WTC11 (cell line): ENCODE data around the gene DCLK2. TPM values are rescaled to one million over a fixed set of nuclear protein-coding genes. Genes with fewer than 3 reads are reported as not detected.

ENCODE experiments used
- ATAC-seq: fragments of 200-7000 bp; cut with Tn5 transposase; 2 replicates; pipeline ENCODE4 v1.10.0; 2021; ENCODE audit warnings: mild to moderate bottlenecking, moderate library complexity
- CTCF ChIA-PET: fragments of 300-600 bp; sonication (Branson Sonifier 250); formaldehyde crosslinking; loops from one replicate; lab custom pipeline; 2021; ENCODE audit warnings: antibody characterized with exemption; lab: Charles Lee
- POLR2A ChIA-PET: fragments of 350-600 bp; sonication (Branson Sonifier 250); formaldehyde crosslinking; loops from one replicate; lab custom pipeline; 2021; ENCODE audit warnings: antibody characterized with exemption; lab: Charles Lee
- DNase-seq: peaks from one replicate; pipeline ENCODE4 v3.0.0; 2021; ENCODE audit warnings: low spot score
- H3K27ac Mint-ChIP-seq: 2 replicates; pipeline ENCODE4 v1.8.0; 2021; ENCODE audit warnings: mixed read lengths
- H3K27me3 Mint-ChIP-seq: 2 replicates; pipeline ENCODE4 v1.8.0; 2021; ENCODE audit warnings: low read depth, mild to moderate bottlenecking, moderate library complexity, mixed read lengths
- H3K36me3 Mint-ChIP-seq: 2 replicates; pipeline ENCODE4 v1.8.0; 2021; ENCODE audit warnings: mixed read lengths
- H3K4me1 Mint-ChIP-seq: 2 replicates; pipeline ENCODE4 v1.8.0; 2022; ENCODE audit warnings: mixed read lengths
- H3K4me3 Mint-ChIP-seq: 2 replicates; pipeline ENCODE4 v1.8.0; 2021; ENCODE audit warnings: mild to moderate bottlenecking, moderate library complexity, mixed read lengths
- H3K9me3 Mint-ChIP-seq: 2 replicates; pipeline ENCODE4 v1.8.0; 2021; ENCODE audit warnings: mixed read lengths
- ATF1 ChIP-seq: sonication (generic); formaldehyde crosslinking; IDR thresholded peaks from 2 replicates; pipeline ENCODE4 v1.8.1; 2023; ENCODE audit warnings: mild to moderate bottlenecking, moderate library complexity, missing genetic modification reagents
- CREB1 ChIP-seq: sonication (generic); formaldehyde crosslinking; IDR thresholded peaks from 2 replicates; pipeline ENCODE4 v1.8.0; 2023; ENCODE audit warnings: mild to moderate bottlenecking, missing genetic modification reagents
- ETV6 ChIP-seq: sonication (generic); formaldehyde crosslinking; IDR thresholded peaks from 2 replicates; pipeline ENCODE4 v1.8.1; 2022; ENCODE audit warnings: mild to moderate bottlenecking, missing genetic modification reagents
- GABPB1 ChIP-seq: sonication (generic); formaldehyde crosslinking; IDR thresholded peaks from 2 replicates; pipeline ENCODE4 v1.8.1; 2023; ENCODE audit warnings: mild to moderate bottlenecking, missing genetic modification reagents
- JAZF1 ChIP-seq: fragments of 250-450 bp; sonication (Bioruptor Pico); IDR thresholded peaks from 2 replicates; pipeline ENCODE4 v1.9.0; 2021; ENCODE audit warnings: moderate library complexity, mild to moderate bottlenecking, inconsistent platforms
- JUN ChIP-seq: sonication (generic); formaldehyde crosslinking; IDR thresholded peaks from 2 replicates; pipeline ENCODE4 v1.8.0; 2023; ENCODE audit warnings: mild to moderate bottlenecking, missing genetic modification reagents
- NFATC4 ChIP-seq: fragments of 250-450 bp; sonication (Bioruptor Pico); IDR thresholded peaks from 2 replicates; pipeline ENCODE4 v1.9.0; 2021; ENCODE audit warnings: mild to moderate bottlenecking
- NFE2L1 ChIP-seq: sonication (generic); formaldehyde crosslinking; IDR thresholded peaks from 2 replicates; pipeline ENCODE4 v1.8.1; 2023; ENCODE audit warnings: missing genetic modification reagents
- NR1H2 ChIP-seq: sonication (generic); formaldehyde crosslinking; IDR thresholded peaks from 2 replicates; pipeline ENCODE4 v1.9.0; 2021; ENCODE audit warnings: mild to moderate bottlenecking, moderate library complexity, missing genetic modification reagents
- NR2C2 ChIP-seq: sonication (generic); formaldehyde crosslinking; IDR thresholded peaks from 2 replicates; pipeline ENCODE4 v1.8.0; 2022; ENCODE audit warnings: mild to moderate bottlenecking, missing genetic modification reagents
- OVOL2 ChIP-seq: fragments of 250-450 bp; sonication (Bioruptor Pico); IDR thresholded peaks from 2 replicates; pipeline ENCODE4 v1.9.0; 2021; ENCODE audit warnings: mild to moderate bottlenecking, borderline replicate concordance
- RELA ChIP-seq: sonication (generic); formaldehyde crosslinking; IDR thresholded peaks from 2 replicates; pipeline ENCODE4 v1.8.1; 2022; ENCODE audit warnings: missing genetic modification reagents, mild to moderate bottlenecking, borderline replicate concordance
- SMAD4 ChIP-seq: sonication (generic); formaldehyde crosslinking; IDR thresholded peaks from 2 replicates; pipeline ENCODE4 v1.8.0; 2022; ENCODE audit warnings: mild to moderate bottlenecking, missing genetic modification reagents
- TCF7 ChIP-seq: sonication (generic); formaldehyde crosslinking; IDR thresholded peaks from 2 replicates; pipeline ENCODE4 v1.8.0; 2022; ENCODE audit warnings: mild to moderate bottlenecking, low read depth, missing genetic modification reagents, moderate library complexity
- ZNF219 ChIP-seq: sonication (generic); formaldehyde crosslinking; IDR thresholded peaks from 2 replicates; pipeline ENCODE4 v1.8.0; 2023; ENCODE audit warnings: missing genetic modification reagents, mild to moderate bottlenecking, borderline replicate concordance
- ZNF263 ChIP-seq: sonication (generic); formaldehyde crosslinking; IDR thresholded peaks from 2 replicates; pipeline ENCODE4 v1.8.1; 2022; ENCODE audit warnings: low read depth, mild to moderate bottlenecking, moderate library complexity, missing genetic modification reagents
- ZNF317 ChIP-seq: sonication (generic); formaldehyde crosslinking; IDR thresholded peaks from 2 replicates; pipeline ENCODE4 v1.8.1; 2023; ENCODE audit warnings: low read depth, mild to moderate bottlenecking, moderate library complexity, missing genetic modification reagents, borderline replicate concordance
- ZNF396 ChIP-seq: fragments of 250-450 bp; sonication (Bioruptor Pico); IDR thresholded peaks from 2 replicates; pipeline ENCODE4 v1.8.0; 2021; ENCODE audit warnings: mild to moderate bottlenecking, moderate library complexity, borderline replicate concordance
- total RNA-seq: library from RNA; stranded (reverse); gene quantifications from 3 replicates; pipeline ENCODE4 v1.2.3, GENCODE V29; 2021
- TF ChIP-seq, protein P1 (sequence below): sonication (generic); formaldehyde crosslinking; conservative IDR thresholded peaks from 2 replicates; pipeline ENCODE4 v1.8.1; 2022; ENCODE audit warnings: mild to moderate bottlenecking, missing genetic modification reagents
- TF ChIP-seq, protein P2 (sequence below): sonication (generic); formaldehyde crosslinking; IDR thresholded peaks from 2 replicates; pipeline ENCODE4 v1.8.0; 2022; ENCODE audit warnings: missing genetic modification reagents
- TF ChIP-seq, protein P3 (sequence below): sonication (generic); formaldehyde crosslinking; IDR thresholded peaks from 2 replicates; pipeline ENCODE4 v1.8.1; 2023; ENCODE audit warnings: mild to moderate bottlenecking, missing genetic modification reagents, moderate library complexity
- TF ChIP-seq, protein P4 (sequence below): sonication (generic); formaldehyde crosslinking; IDR thresholded peaks from 2 replicates; pipeline ENCODE4 v1.8.1; 2023; ENCODE audit warnings: mild to moderate bottlenecking, moderate library complexity, missing genetic modification reagents
- TF ChIP-seq, protein P5 (sequence below): sonication (generic); formaldehyde crosslinking; IDR thresholded peaks from 2 replicates; pipeline ENCODE4 v1.8.1; 2022; ENCODE audit warnings: mild to moderate bottlenecking, missing genetic modification reagents, moderate library complexity, borderline replicate concordance
- TF ChIP-seq, protein P6 (sequence below): fragments of 250-450 bp; sonication (Bioruptor Pico); IDR thresholded peaks from 2 replicates; pipeline ENCODE4 v1.8.0; 2021; ENCODE audit warnings: mild to moderate bottlenecking

Gene DCLK2
- total RNA-seq, 1 experiment from 2014 or later = 0.17 TPM

DNA sequence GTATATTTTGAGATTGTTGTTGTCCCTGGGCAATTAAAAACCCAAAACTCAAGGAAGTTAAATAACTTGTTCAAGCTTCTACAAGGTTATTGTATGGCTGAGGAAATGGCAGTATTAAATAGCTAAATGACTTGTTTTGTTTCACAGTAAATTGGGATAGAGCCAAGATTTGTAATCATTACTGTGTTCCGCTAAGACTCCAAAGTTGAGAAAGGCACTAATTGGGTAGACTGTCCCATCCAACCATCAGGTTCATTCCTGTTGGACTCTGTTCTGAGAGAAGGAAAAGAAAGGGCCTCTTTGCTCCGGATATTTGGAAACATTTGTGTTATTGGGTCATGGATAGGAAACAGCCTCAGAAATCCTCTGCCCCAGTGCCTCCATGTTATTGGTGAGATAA is 82.2 kb downstream of the DCLK2 start:
- no peaks in the 10 kb centered on the region for H3K27me3 Mint-ChIP-seq
- TF ChIP-seq NFE2L1 (no peak), CREB1 (CRISPR knock-in tag) (no peak), ATF1 (CRISPR knock-in tag) (no peak), OVOL2 (no peak), ZNF219 (CRISPR knock-in tag) (no peak), NR2C2 (CRISPR knock-in tag) (no peak), NFATC4 (no peak), SMAD4 (CRISPR knock-in tag) (no peak), ZNF317 (CRISPR knock-in tag) (no peak), ZNF263 (CRISPR knock-in tag) (no peak), ETV6 (CRISPR knock-in tag) (no peak), NR1H2 (CRISPR knock-in tag) (no peak), ZNF396 (no peak), TCF7 (no peak)
- TF ChIP-seq, protein P1, sequence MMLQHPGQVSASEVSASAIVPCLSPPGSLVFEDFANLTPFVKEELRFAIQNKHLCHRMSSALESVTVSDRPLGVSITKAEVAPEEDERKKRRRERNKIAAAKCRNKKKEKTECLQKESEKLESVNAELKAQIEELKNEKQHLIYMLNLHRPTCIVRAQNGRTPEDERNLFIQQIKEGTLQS (CRISPR knock-in tag) = no peak
- TF ChIP-seq, protein P2, sequence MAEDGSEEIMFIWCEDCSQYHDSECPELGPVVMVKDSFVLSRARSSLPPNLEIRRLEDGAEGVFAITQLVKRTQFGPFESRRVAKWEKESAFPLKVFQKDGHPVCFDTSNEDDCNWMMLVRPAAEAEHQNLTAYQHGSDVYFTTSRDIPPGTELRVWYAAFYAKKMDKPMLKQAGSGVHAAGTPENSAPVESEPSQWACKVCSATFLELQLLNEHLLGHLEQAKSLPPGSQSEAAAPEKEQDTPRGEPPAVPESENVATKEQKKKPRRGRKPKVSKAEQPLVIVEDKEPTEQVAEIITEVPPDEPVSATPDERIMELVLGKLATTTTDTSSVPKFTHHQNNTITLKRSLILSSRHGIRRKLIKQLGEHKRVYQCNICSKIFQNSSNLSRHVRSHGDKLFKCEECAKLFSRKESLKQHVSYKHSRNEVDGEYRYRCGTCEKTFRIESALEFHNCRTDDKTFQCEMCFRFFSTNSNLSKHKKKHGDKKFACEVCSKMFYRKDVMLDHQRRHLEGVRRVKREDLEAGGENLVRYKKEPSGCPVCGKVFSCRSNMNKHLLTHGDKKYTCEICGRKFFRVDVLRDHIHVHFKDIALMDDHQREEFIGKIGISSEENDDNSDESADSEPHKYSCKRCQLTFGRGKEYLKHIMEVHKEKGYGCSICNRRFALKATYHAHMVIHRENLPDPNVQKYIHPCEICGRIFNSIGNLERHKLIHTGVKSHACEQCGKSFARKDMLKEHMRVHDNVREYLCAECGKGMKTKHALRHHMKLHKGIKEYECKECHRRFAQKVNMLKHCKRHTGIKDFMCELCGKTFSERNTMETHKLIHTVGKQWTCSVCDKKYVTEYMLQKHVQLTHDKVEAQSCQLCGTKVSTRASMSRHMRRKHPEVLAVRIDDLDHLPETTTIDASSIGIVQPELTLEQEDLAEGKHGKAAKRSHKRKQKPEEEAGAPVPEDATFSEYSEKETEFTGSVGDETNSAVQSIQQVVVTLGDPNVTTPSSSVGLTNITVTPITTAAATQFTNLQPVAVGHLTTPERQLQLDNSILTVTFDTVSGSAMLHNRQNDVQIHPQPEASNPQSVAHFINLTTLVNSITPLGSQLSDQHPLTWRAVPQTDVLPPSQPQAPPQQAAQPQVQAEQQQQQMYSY = no peak
- TF ChIP-seq, protein P3, sequence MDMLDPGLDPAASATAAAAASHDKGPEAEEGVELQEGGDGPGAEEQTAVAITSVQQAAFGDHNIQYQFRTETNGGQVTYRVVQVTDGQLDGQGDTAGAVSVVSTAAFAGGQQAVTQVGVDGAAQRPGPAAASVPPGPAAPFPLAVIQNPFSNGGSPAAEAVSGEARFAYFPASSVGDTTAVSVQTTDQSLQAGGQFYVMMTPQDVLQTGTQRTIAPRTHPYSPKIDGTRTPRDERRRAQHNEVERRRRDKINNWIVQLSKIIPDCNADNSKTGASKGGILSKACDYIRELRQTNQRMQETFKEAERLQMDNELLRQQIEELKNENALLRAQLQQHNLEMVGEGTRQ (CRISPR knock-in tag) = no peak
- TF ChIP-seq, protein P4, sequence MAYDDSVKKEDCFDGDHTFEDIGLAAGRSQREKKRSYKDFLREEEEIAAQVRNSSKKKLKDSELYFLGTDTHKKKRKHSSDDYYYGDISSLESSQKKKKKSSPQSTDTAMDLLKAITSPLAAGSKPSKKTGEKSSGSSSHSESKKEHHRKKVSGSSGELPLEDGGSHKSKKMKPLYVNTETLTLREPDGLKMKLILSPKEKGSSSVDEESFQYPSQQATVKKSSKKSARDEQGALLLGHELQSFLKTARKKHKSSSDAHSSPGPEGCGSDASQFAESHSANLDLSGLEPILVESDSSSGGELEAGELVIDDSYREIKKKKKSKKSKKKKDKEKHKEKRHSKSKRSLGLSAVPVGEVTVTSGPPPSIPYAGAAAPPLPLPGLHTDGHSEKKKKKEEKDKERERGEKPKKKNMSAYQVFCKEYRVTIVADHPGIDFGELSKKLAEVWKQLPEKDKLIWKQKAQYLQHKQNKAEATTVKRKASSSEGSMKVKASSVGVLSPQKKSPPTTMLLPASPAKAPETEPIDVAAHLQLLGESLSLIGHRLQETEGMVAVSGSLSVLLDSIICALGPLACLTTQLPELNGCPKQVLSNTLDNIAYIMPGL (CRISPR knock-in tag) = no peak
- TF ChIP-seq, protein P5, sequence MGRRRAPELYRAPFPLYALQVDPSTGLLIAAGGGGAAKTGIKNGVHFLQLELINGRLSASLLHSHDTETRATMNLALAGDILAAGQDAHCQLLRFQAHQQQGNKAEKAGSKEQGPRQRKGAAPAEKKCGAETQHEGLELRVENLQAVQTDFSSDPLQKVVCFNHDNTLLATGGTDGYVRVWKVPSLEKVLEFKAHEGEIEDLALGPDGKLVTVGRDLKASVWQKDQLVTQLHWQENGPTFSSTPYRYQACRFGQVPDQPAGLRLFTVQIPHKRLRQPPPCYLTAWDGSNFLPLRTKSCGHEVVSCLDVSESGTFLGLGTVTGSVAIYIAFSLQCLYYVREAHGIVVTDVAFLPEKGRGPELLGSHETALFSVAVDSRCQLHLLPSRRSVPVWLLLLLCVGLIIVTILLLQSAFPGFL (CRISPR knock-in tag) = no peak
- no peak overlapping the region for H3K4me3 Mint-ChIP-seq

DNA sequence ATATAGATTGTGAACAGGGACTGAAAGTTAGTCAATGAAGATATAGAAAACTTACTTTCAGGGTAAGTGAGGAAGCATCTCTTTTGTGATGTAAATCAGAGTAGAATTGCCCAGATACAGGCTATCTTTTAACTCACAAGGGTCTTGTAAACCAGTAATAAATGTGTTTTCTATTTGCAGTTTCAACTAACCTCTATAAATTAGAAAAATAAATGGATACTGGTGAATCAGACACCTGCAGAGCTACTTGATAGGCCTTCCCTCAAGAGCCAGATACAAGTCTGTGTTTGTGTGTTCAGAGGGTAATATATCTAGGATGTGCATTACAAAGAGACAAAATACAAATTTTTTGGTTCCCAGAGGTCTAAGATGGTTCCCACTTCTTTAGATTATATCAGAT is 82.9 kb downstream of the DCLK2 start:
- DNase-seq (no peak), ATAC-seq (no peak)
- Mint-ChIP-seq H3K9me3 (peaks cover 8% of the 10 kb centered on the region), H3K4me1 (peaks cover 12% of the 10 kb centered on the region), H3K4me3 (no peak overlapping the region), H3K27me3 (no peaks in the 10 kb centered on the region), H3K27ac (no peak overlapping the region), H3K36me3 (peaks cover 2% of the 10 kb centered on the region; the same call in 1 of the 2 replicates)
- ChIA-PET POLR2A (no interaction called here), CTCF (interaction anchor here (1.1 to 1.3 kb wide), 2 partner anchors 57 to 82 kb away, joined by 3 read pairs; no protein-coding TSS in a partner anchor)
- TF ChIP-seq ETV6 (CRISPR knock-in tag) (no peak), JAZF1 (CRISPR knock-in tag) (no peak), RELA (CRISPR knock-in tag) (no peak), GABPB1 (CRISPR knock-in tag) (no peak), NR1H2 (CRISPR knock-in tag) (no peak), ZNF263 (CRISPR knock-in tag) (no peak), JUN (no peak)
- TF ChIP-seq, protein P2 = no peak
- TF ChIP-seq, protein P6, sequence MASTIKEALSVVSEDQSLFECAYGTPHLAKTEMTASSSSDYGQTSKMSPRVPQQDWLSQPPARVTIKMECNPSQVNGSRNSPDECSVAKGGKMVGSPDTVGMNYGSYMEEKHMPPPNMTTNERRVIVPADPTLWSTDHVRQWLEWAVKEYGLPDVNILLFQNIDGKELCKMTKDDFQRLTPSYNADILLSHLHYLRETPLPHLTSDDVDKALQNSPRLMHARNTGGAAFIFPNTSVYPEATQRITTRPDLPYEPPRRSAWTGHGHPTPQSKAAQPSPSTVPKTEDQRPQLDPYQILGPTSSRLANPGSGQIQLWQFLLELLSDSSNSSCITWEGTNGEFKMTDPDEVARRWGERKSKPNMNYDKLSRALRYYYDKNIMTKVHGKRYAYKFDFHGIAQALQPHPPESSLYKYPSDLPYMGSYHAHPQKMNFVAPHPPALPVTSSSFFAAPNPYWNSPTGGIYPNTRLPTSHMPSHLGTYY (CRISPR knock-in tag) = no peak

More for the DNA sequence above, 82.2 kb downstream of the DCLK2 start:
- ATAC-seq (no peak), DNase-seq (no peak)
- H3K36me3 Mint-ChIP-seq = no peaks in the 10 kb centered on the region; the same call in 1 of the 2 replicates
- peaks cover 12% of the 10 kb centered on the region for H3K4me1 Mint-ChIP-seq
- ChIA-PET CTCF (interaction anchor here (1.1 to 1.3 kb wide), 2 partner anchors 57 to 82 kb away, joined by 3 read pairs; no protein-coding TSS in a partner anchor), POLR2A (no interaction called here)
- no peak overlapping the region for H3K27ac Mint-ChIP-seq
- peaks cover 4% of the 10 kb centered on the region for H3K9me3 Mint-ChIP-seq
